ENCODE data around the gene ABCD1. TPM values are rescaled to one million over a fixed set of nuclear protein-coding genes. Genes with fewer than 3 reads are reported as not detected.
"Not testable (repeated sequence)": the region's sequence is repeated elsewhere in the genome, so short reads cannot be mapped to it uniquely, and the experiment has no call there.

Gene ABCD1
- total RNA-seq, 1 experiment from 2014 or later: 14.4 TPM

GRCh38 chrX:153693216-153694086, 31.2 kb upstream of the ABCD1 start:
- no peaks in the 10 kb centered on the region for H3K4me1 Mint-ChIP-seq (ENCODE audit: low read depth, unreplicated experiment)
- no peak overlapping the region for H3K27ac Mint-ChIP-seq (ENCODE audit: unreplicated experiment)
- BruUV-seq (replicated peaks): no TSS peak
- no peak overlapping the region for H3K4me3 Mint-ChIP-seq (ENCODE audit: low read depth, unreplicated experiment)
- H3K36me3 Mint-ChIP-seq (ENCODE audit: insufficient read depth, unreplicated experiment): peaks cover 56% of the 10 kb centered on the region
- no peak for TF ChIP-seq CTCF (IDR thresholded peaks at IDR 0.05; ENCODE audit: unreplicated experiment)
- intact Hi-C loops (cut with micrococcal nuclease; ENCODE audit: unreplicated experiment): no loop called here
- H3K9me3 Mint-ChIP-seq (ENCODE audit: low read depth, unreplicated experiment): no peaks in the 10 kb centered on the region
- no peaks in the 10 kb centered on the region for H3K27me3 Mint-ChIP-seq (ENCODE audit: unreplicated experiment)
- no peak for DNase-seq
- CTCF ChIA-PET: no interaction called here

GRCh38 chrX:153694256-153694655, 30.4 kb upstream of the ABCD1 start:
- DNase-seq; intact Hi-C loops (cut with micrococcal nuclease; ENCODE audit: unreplicated experiment); H3K27me3 Mint-ChIP-seq (ENCODE audit: unreplicated experiment); H3K27ac Mint-ChIP-seq (ENCODE audit: unreplicated experiment); H3K4me1 Mint-ChIP-seq (ENCODE audit: low read depth, unreplicated experiment); H3K9me3 Mint-ChIP-seq (ENCODE audit: low read depth, unreplicated experiment); CTCF ChIA-PET; BruUV-seq (replicated peaks); H3K4me3 Mint-ChIP-seq (ENCODE audit: low read depth, unreplicated experiment): not testable (repeated sequence)
- H3K36me3 Mint-ChIP-seq (ENCODE audit: insufficient read depth, unreplicated experiment): peaks cover 64% of the 10 kb centered on the region

GRCh38 chrX:153694687-153695270, 29.9 kb upstream of the ABCD1 start:
- BruUV-seq (replicated peaks): no TSS peak
- peaks cover 69% of the 10 kb centered on the region for H3K36me3 Mint-ChIP-seq (ENCODE audit: insufficient read depth, unreplicated experiment)
- no peak overlapping the region for H3K27ac Mint-ChIP-seq (ENCODE audit: unreplicated experiment)
- no peak for DNase-seq
- CTCF ChIA-PET: no interaction called here
- H3K27me3 Mint-ChIP-seq (ENCODE audit: unreplicated experiment): no peaks in the 10 kb centered on the region
- H3K4me3 Mint-ChIP-seq (ENCODE audit: low read depth, unreplicated experiment): no peak overlapping the region
- H3K4me1 Mint-ChIP-seq (ENCODE audit: low read depth, unreplicated experiment): no peaks in the 10 kb centered on the region
- no peaks in the 10 kb centered on the region for H3K9me3 Mint-ChIP-seq (ENCODE audit: low read depth, unreplicated experiment)
- TF ChIP-seq CTCF (IDR thresholded peaks at IDR 0.05; ENCODE audit: unreplicated experiment): no peak
- intact Hi-C loops (cut with micrococcal nuclease; ENCODE audit: unreplicated experiment): no loop called here

GRCh38 chrX:153696100-153696499, 28.6 kb upstream of the ABCD1 start:
- CTCF ChIA-PET: no interaction called here
- intact Hi-C loops (cut with micrococcal nuclease; ENCODE audit: unreplicated experiment): no loop called here
- no peak overlapping the region for H3K4me3 Mint-ChIP-seq (ENCODE audit: low read depth, unreplicated experiment)
- TF ChIP-seq CTCF (IDR thresholded peaks at IDR 0.05; ENCODE audit: unreplicated experiment): no peak
- no peaks in the 10 kb centered on the region for H3K4me1 Mint-ChIP-seq (ENCODE audit: low read depth, unreplicated experiment)
- BruUV-seq (replicated peaks): no TSS peak
- H3K27me3 Mint-ChIP-seq (ENCODE audit: unreplicated experiment): no peaks in the 10 kb centered on the region
- no peak overlapping the region for H3K27ac Mint-ChIP-seq (ENCODE audit: unreplicated experiment)
- no peaks in the 10 kb centered on the region for H3K9me3 Mint-ChIP-seq (ENCODE audit: low read depth, unreplicated experiment)
- no peak for DNase-seq
- H3K36me3 Mint-ChIP-seq (ENCODE audit: insufficient read depth, unreplicated experiment): peaks cover 71% of the 10 kb centered on the region

- H3K4me3 Mint-ChIP-seq (ENCODE audit: low read depth, unreplicated experiment); H3K27ac Mint-ChIP-seq (ENCODE audit: unreplicated experiment); DNase-seq; CTCF ChIA-PET; H3K4me1 Mint-ChIP-seq (ENCODE audit: low read depth, unreplicated experiment); intact Hi-C loops (cut with micrococcal nuclease; ENCODE audit: unreplicated experiment); H3K9me3 Mint-ChIP-seq (ENCODE audit: low read depth, unreplicated experiment); BruUV-seq (replicated peaks); H3K27me3 Mint-ChIP-seq (ENCODE audit: unreplicated experiment): not testable (repeated sequence)
- peaks cover 72% of the 10 kb centered on the region for H3K36me3 Mint-ChIP-seq (ENCODE audit: insufficient read depth, unreplicated experiment)
Measured at GRCh38 chrX:153696538-153696937, 28.1 kb upstream of the ABCD1 start.

GRCh38 chrX:153696986-153697722, 27.5 kb upstream of the ABCD1 start:
- DNase-seq; intact Hi-C loops (cut with micrococcal nuclease; ENCODE audit: unreplicated experiment); H3K27me3 Mint-ChIP-seq (ENCODE audit: unreplicated experiment); H3K4me1 Mint-ChIP-seq (ENCODE audit: low read depth, unreplicated experiment); H3K4me3 Mint-ChIP-seq (ENCODE audit: low read depth, unreplicated experiment); CTCF ChIA-PET; BruUV-seq (replicated peaks); H3K9me3 Mint-ChIP-seq (ENCODE audit: low read depth, unreplicated experiment): not testable (repeated sequence)
- peak overlapping the region; percentile 6 for H3K27ac Mint-ChIP-seq (ENCODE audit: unreplicated experiment)
- H3K36me3 Mint-ChIP-seq (ENCODE audit: insufficient read depth, unreplicated experiment): peaks cover 76% of the 10 kb centered on the region

Data from Calu3 (cell line).